Memory B cell (primary cell): Measurements from ENCODE around the gene CUX1.

Experiments
- ATAC-seq: fragments of 150-1000 bp; cut with Tn5 transposase; 2 replicates; pipeline ENCODE4 v1.10.0; 2021; ENCODE audit warnings: low read depth, mild to moderate bottlenecking, moderate library complexity
- DNase-seq, 2 donors: peaks; one replicate each; pipeline ENCODE4 v3.0.0; 2022; ENCODE audit warnings: low spot score in 2 of 2
- H3K27ac Mint-ChIP-seq: one replicate; pipeline ENCODE4 v1.8.0; 2022; ENCODE audit warnings: mild to moderate bottlenecking, moderate library complexity, mixed read lengths
- H3K27me3 Mint-ChIP-seq: one replicate; pipeline ENCODE4 v1.8.0; 2022; ENCODE audit warnings: mixed read lengths
- H3K36me3 Mint-ChIP-seq: one replicate; pipeline ENCODE4 v1.8.0; 2022; ENCODE audit warnings: mild to moderate bottlenecking, mixed read lengths
- H3K4me1 Mint-ChIP-seq: one replicate; pipeline ENCODE4 v1.8.0; 2022; ENCODE audit warnings: mixed read lengths
- H3K4me3 Mint-ChIP-seq: one replicate; pipeline ENCODE4 v1.8.0; 2022; ENCODE audit warnings: mild to moderate bottlenecking, moderate library complexity, mixed read lengths
- H3K9me3 Mint-ChIP-seq: one replicate; pipeline ENCODE4 v1.8.0; 2022; ENCODE audit warnings: mixed read lengths

Gene CUX1

GRCh38 chr7:101932083-101932482 is 114.7 kb downstream of the CUX1 start:
- ATAC-seq = no peak

GRCh38 chr7:101933028-101933427 is 115.6 kb downstream of the CUX1 start:
- peaks cover 3% of the 10 kb centered on the region for H3K9me3 Mint-ChIP-seq
- ATAC-seq (no peak), DNase-seq (no peak)
- peaks cover 13% of the 10 kb centered on the region for H3K4me1 Mint-ChIP-seq
- H3K36me3 Mint-ChIP-seq = peaks cover 9% of the 10 kb centered on the region
- H3K4me3 Mint-ChIP-seq = no peak overlapping the region
- H3K27ac Mint-ChIP-seq = no peak overlapping the region
- no peaks in the 10 kb centered on the region for H3K27me3 Mint-ChIP-seq

More at GRCh38 chr7:101932083-101932482, 114.7 kb downstream of the CUX1 start:
- H3K27ac Mint-ChIP-seq = no peak overlapping the region
- H3K36me3 Mint-ChIP-seq = peaks cover 7% of the 10 kb centered on the region
- H3K9me3 Mint-ChIP-seq = peaks cover 3% of the 10 kb centered on the region
- H3K4me1 Mint-ChIP-seq = peaks cover 13% of the 10 kb centered on the region
- DNase-seq = no peak
- H3K4me3 Mint-ChIP-seq = no peak overlapping the region
- H3K27me3 Mint-ChIP-seq = no peaks in the 10 kb centered on the region

GRCh38 chr7:101933688-101934121 is 116.3 kb downstream of the CUX1 start:
- H3K36me3 Mint-ChIP-seq = peaks cover 9% of the 10 kb centered on the region
- DNase-seq (peak in 1 of 2 donors; percentile 33), ATAC-seq (peak; percentile 49)
- peak overlapping the region; percentile 67 for H3K4me3 Mint-ChIP-seq
- H3K9me3 Mint-ChIP-seq = peaks cover 3% of the 10 kb centered on the region
- peaks cover 13% of the 10 kb centered on the region for H3K4me1 Mint-ChIP-seq
- no peak overlapping the region for H3K27ac Mint-ChIP-seq
- no peaks in the 10 kb centered on the region for H3K27me3 Mint-ChIP-seq

GRCh38 chr7:101934618-101935017 is 117.2 kb downstream of the CUX1 start:
- Mint-ChIP-seq H3K4me3 (no peak overlapping the region), H3K27ac (no peak overlapping the region), H3K4me1 (peaks cover 19% of the 10 kb centered on the region), H3K27me3 (no peaks in the 10 kb centered on the region), H3K36me3 (peaks cover 12% of the 10 kb centered on the region), H3K9me3 (peaks cover 3% of the 10 kb centered on the region)
- ATAC-seq (no peak), DNase-seq (no peak)

GRCh38 chr7:101935521-101936141 is 118.2 kb downstream of the CUX1 start:
- H3K9me3 Mint-ChIP-seq = no peaks in the 10 kb centered on the region
- H3K36me3 Mint-ChIP-seq = peaks cover 6% of the 10 kb centered on the region
- peak overlapping the region; percentile 22 for H3K4me3 Mint-ChIP-seq
- peaks cover 19% of the 10 kb centered on the region for H3K4me1 Mint-ChIP-seq
- no peaks in the 10 kb centered on the region for H3K27me3 Mint-ChIP-seq
- DNase-seq (no peak), ATAC-seq (peak; percentile 16)
- peak overlapping the region; percentile 29 for H3K27ac Mint-ChIP-seq

GRCh38 chr7:101936223-101936610 is 118.8 kb downstream of the CUX1 start:
- H3K36me3 Mint-ChIP-seq = peaks cover 6% of the 10 kb centered on the region
- ATAC-seq (peak; percentile 75), DNase-seq (no peak)
- H3K27ac Mint-ChIP-seq = peak overlapping the region; percentile 29
- H3K27me3 Mint-ChIP-seq = no peaks in the 10 kb centered on the region
- H3K4me3 Mint-ChIP-seq = peak overlapping the region; percentile 42
- H3K4me1 Mint-ChIP-seq = peaks cover 19% of the 10 kb centered on the region
- no peaks in the 10 kb centered on the region for H3K9me3 Mint-ChIP-seq

GRCh38 chr7:101936611-101937231 is 119.3 kb downstream of the CUX1 start:
- peaks cover 19% of the 10 kb centered on the region for H3K4me1 Mint-ChIP-seq
- ATAC-seq = no peak
- no peaks in the 10 kb centered on the region for H3K9me3 Mint-ChIP-seq
- H3K4me3 Mint-ChIP-seq = no peak overlapping the region
- peaks cover 6% of the 10 kb centered on the region for H3K36me3 Mint-ChIP-seq
- H3K27ac Mint-ChIP-seq = peak overlapping the region; percentile 35
- no peaks in the 10 kb centered on the region for H3K27me3 Mint-ChIP-seq
- DNase-seq = no peak

- Mint-ChIP-seq H3K27me3 (no peaks in the 10 kb centered on the region), H3K27ac (no peak overlapping the region), H3K4me3 (no peak overlapping the region), H3K9me3 (no peaks in the 10 kb centered on the region), H3K36me3 (peaks cover 6% of the 10 kb centered on the region), H3K4me1 (peaks cover 19% of the 10 kb centered on the region)
- no peak for DNase-seq
- no peak for ATAC-seq
Observed at GRCh38 chr7:101937717-101938514, 120.5 kb downstream of the CUX1 start.

GRCh38 chr7:101939136-101939695 is 121.8 kb downstream of the CUX1 start:
- Mint-ChIP-seq H3K4me3 (no peak overlapping the region), H3K27ac (no peak overlapping the region)

GRCh38 chr7:101940151-101940550 is 122.7 kb downstream of the CUX1 start:
- H3K36me3 Mint-ChIP-seq = peaks cover 6% of the 10 kb centered on the region
- H3K9me3 Mint-ChIP-seq = no peaks in the 10 kb centered on the region
- H3K4me1 Mint-ChIP-seq = peaks cover 15% of the 10 kb centered on the region
- H3K4me3 Mint-ChIP-seq = no peak overlapping the region
- no peaks in the 10 kb centered on the region for H3K27me3 Mint-ChIP-seq
- DNase-seq (no peak), ATAC-seq (no peak)
- H3K27ac Mint-ChIP-seq = no peak overlapping the region

More at GRCh38 chr7:101939136-101939695, 121.8 kb downstream of the CUX1 start:
- Mint-ChIP-seq H3K27me3 (no peaks in the 10 kb centered on the region), H3K4me1 (peaks cover 15% of the 10 kb centered on the region), H3K9me3 (no peaks in the 10 kb centered on the region), H3K36me3 (peaks cover 6% of the 10 kb centered on the region)
- no peak for DNase-seq
- ATAC-seq = peak; percentile 67

- H3K27me3 Mint-ChIP-seq = no peaks in the 10 kb centered on the region
- DNase-seq = no peak
- ATAC-seq = no peak
Observed at GRCh38 chr7:101940830-101941229, 123.4 kb downstream of the CUX1 start.

GRCh38 chr7:101941481-101942383 is 124.3 kb downstream of the CUX1 start:
- Mint-ChIP-seq H3K27me3 (no peaks in the 10 kb centered on the region), H3K27ac (no peak overlapping the region), H3K36me3 (peaks cover 11% of the 10 kb centered on the region), H3K9me3 (no peaks in the 10 kb centered on the region), H3K4me1 (peaks cover 9% of the 10 kb centered on the region), H3K4me3 (no peak overlapping the region)
- ATAC-seq (no peak), DNase-seq (no peak)

More at GRCh38 chr7:101940830-101941229, 123.4 kb downstream of the CUX1 start:
- Mint-ChIP-seq H3K9me3 (no peaks in the 10 kb centered on the region), H3K36me3 (peaks cover 7% of the 10 kb centered on the region), H3K27ac (no peak overlapping the region), H3K4me1 (peaks cover 13% of the 10 kb centered on the region), H3K4me3 (no peak overlapping the region)

GRCh38 chr7:101942603-101943210 is 125.3 kb downstream of the CUX1 start:
- DNase-seq = no peak
- no peak overlapping the region for H3K27ac Mint-ChIP-seq
- no peaks in the 10 kb centered on the region for H3K27me3 Mint-ChIP-seq
- no peak for ATAC-seq
- H3K4me1 Mint-ChIP-seq = peaks cover 9% of the 10 kb centered on the region
- H3K4me3 Mint-ChIP-seq = no peak overlapping the region
- no peaks in the 10 kb centered on the region for H3K9me3 Mint-ChIP-seq
- H3K36me3 Mint-ChIP-seq = peaks cover 9% of the 10 kb centered on the region
